NCI-H1694 (cell line): ENCODE results near the gene GALNT5.

Experiments
- DNase-seq: peaks from one replicate; lab custom pipeline; 2025; lab: John Stamatoyannopoulos, UW

The GALNT5 gene

DNA sequence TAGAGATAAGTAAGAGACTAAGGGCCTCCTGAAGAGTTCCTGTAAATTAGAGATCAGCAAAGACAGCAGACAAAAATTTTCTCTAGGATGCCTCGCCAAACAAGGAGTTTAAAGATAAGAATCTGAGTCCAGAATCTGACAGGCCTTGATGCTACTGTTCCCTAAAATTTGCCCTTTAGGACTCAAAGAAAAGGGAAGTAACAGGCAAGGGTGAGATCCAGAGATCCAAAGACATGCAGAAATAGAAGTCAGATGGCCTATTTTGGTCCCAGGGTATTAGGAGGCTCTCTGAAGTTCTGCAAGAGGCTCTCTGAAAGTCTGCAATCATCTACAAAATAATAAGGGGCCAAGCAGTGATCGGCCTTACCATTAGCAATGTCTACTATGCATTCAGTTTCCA is 33.0 kb downstream of the GALNT5 start:
- no peak for DNase-seq

GRCh38 chr2:157291018-157291417 is 33.5 kb downstream of the GALNT5 start:
- DNase-seq = no peak

DNA sequence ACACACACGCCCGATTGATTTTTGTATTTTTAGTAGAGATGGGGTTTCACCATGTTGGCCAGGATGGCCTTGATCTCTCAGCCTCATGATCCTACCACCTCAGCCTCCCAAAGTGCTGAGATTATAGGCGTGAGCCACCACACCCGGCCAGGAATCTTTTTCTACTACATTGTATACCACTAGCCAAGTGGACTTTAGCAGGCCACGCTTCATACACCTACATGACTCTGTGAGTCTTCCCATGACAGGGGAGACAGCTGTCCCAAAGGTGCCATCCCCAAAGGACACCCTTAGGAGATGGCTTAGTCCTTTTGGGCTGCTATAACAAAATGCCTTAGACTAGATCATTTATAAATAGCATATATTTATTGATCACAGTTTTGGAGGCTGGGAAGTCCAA is 35.3 kb downstream of the GALNT5 start:
- no peak for DNase-seq

- DNase-seq = no peak
Observed at GRCh38 chr2:157296490-157296889, 39.0 kb downstream of the GALNT5 start.

DNA sequence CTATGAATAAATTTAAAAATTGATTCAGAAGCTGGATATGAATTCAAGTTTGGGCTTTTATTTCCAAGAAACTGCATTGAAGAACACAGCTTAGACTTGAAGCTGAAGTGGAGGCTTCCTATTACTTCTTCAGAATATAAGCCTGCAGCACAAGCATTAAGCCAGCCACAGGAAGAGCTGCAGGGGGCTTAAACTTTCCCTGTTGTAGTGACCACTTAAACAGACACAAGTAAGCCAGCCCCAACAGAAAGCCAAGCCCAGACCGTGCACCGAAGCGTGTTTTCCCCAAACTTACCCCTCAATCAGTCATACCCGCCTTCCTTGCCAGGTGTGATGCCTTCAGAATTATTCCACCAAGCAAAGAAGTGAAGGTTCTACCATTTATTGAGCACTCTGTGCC is 39.5 kb downstream of the GALNT5 start:
- no peak for DNase-seq

DNA sequence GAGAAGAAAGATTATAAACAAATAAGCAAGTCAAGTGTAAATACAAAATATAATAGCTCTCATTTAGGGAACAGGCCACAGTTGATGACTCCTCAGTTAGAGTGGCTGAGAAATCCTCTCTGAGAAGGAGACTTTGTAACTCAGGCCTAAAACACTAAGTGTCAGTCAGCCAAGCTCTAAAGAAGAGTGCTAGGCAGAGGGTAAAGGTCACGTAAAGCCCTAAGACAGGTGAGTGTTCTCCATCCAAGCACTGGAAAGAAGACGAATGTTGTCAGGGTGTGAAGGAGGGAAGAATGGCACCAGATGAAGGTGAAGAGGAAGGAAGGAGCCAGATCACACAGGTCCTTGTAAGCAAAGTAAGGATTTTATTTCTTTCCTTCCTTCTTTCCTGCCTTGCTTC is 43.8 kb downstream of the GALNT5 start:
- no peak for DNase-seq

DNA sequence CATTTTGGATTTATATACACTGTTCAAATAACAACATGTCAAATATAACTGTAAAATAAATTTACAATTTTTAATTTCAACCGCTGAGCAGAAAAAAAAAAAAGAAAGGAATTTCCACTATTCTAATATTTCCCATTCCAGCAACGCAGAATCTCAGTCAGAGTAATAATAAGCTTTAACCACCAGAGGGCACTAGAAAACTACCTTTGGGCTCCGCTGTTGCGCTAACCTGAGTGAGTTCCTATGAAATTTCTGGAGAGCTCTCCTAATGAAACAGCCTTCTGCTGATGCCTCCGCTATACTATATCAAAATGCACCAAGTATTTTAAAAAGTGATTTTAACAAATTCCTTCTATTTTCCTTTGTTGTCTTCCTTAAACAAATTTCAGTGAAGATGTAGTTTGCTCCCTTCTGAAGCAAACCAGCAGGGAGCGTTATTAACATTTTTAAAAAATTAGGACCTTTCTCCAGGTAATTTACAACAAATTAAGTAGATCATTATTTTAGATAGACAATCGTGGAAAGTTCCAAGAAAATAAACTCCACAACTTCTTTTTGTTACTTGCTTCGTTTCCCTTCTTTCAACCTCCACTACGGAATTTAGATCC is 45.1 kb downstream of the GALNT5 start:
- peak; percentile 92 for DNase-seq

- DNase-seq = no peak
Observed at GRCh38 chr2:157303612-157304011, 46.1 kb downstream of the GALNT5 start.

DNA sequence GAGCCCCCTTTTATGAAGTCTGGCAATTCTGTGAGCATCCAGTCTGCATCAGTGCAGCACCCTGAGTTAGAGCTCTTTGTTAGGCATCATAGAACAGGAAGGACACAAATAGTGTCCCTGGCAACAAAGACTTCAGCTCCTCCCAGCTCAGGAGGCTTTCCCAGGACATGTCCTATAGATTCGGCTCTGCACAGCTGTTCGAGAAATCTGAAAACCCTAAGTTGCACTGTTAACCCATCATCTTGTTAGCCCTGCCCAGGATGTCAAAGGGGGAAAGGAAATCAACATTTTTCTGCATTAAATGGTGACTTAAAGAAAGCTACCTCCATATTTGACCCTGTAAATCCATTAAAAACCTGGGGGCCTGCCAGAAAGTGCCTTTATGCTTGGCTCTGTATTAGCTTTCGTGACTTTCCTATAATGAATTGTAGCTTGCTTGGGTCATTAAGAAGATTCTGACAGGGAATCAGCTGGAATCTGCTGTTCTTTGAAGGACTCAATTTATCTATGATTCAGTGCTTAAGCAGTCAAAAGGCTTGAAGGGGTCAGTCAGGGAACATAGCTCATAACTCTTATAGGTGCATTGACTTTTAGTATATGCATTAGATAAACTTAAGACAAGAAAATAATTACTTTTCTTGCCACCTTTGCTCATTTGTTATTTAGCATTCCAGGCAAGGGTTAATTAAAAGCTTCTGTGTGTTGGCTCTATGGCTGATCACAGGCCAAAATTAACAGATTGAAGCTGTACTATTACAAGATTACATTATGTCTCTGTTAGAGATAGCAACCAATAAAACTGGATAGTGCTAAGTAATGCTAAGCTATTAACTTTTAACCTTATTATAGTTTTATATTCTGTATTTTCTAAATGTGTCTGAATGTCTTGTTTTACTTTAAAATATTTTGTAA is 47.6 kb downstream of the GALNT5 start:
- DNase-seq = peak; percentile 71

- no peak for DNase-seq
Observed at GRCh38 chr2:157305723-157306110, 48.2 kb downstream of the GALNT5 start.

DNA sequence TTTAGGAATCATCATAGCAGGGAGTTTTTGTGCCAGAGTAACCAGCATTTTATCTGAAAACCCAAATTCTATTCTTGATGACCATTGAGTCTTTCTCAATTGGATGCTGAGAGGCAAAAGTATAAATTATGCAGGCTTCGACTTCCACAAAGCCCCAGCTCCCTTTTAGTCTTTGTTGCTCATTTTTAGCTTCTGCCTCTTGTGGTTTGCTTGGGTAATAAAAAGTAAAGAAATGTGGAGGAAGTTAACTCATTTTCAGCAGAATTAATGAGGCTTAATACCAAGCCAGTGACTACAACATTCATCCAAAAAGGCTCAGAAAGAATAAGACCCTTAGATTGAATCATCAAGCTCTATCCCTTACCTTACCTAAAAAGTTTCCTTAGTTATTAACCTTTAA is 49.5 kb downstream of the GALNT5 start:
- no peak for DNase-seq

- no peak for DNase-seq
Observed at GRCh38 chr2:157309878-157310277, 52.4 kb downstream of the GALNT5 start.

GRCh38 chr2:157311706-157312105 is 54.2 kb downstream of the GALNT5 start:
- no peak for DNase-seq

GRCh38 chr2:157312866-157313486 is 55.5 kb downstream of the GALNT5 start:
- DNase-seq = peak; percentile 62

GRCh38 chr2:157315901-157316300 is 58.4 kb downstream of the GALNT5 start:
- no peak for DNase-seq

DNA sequence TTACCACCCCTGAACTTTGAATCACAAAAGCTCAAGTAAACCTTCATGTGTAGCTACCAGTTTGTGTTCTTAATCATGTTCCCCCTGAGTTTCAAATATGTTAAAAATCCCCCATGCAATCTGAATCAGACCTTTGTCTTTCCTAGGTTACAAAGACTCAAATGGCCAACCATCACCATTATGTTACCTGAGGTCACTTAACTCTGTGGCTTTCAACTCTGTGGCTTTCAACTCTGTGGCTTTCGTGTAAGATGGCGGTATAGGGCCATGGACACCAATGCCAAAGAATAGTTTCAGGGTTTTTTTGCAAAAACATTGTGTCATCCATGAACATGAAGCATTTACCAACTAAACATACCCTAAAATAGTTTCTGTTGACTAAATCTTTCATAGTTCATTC is 61.4 kb downstream of the GALNT5 start:
- no peak for DNase-seq

DNA sequence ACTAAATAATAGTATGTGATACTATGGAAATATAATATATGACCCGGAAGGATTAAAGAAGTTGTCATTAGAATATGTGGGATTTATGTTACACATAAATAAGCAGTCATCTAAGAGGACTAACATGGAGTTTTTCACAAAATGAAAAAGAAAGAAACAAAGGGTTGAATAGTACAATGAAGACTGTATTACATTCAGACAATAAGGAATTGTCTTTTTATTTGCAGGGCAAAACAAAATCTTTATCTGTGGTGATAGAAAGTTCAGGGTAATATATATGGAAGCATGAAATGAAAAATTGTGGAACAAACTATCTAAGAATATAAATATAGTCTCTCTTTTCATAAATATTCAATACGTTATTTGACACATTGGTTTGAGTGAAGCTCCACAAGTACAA is 62.3 kb downstream of the GALNT5 start:
- no peak for DNase-seq

DNA sequence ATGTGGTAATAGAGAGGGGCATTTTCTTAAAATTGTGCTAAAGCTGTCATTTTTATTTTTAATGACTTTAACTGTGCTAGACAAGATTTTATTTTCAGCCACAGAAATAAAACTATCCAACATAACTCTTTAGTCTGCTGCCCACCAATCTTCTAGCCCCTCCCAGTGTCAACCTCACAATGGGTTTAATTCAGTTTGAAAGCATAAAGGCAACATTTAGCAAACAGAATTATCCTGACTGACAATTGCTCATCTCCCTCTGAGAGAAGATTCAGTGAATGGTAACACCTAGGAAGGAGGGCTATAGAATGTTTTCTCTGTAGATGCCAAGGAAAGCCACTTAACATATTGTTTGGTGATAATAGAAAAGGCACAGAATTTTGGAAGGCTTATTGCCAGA is 62.9 kb downstream of the GALNT5 start:
- no peak for DNase-seq

DNA sequence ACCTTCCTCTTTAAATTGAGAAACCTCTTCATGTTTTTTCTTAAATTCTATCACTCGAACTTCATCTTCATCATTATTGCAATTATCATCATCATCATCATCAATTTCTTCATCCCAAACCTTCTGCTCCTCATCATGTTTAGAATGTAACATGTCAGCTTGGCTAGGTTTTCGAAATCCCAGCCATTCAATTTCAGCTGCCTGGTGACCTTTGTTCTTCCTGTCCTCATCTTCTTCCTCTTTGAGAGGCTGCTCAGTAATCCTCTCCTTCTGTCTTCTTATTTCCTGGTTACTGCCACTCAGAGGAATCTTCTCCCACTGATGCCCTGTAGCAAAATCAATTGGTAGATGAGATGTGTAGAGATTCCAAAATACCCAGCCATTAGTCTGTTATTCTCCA is 64.0 kb downstream of the GALNT5 start:
- DNase-seq = no peak

DNA sequence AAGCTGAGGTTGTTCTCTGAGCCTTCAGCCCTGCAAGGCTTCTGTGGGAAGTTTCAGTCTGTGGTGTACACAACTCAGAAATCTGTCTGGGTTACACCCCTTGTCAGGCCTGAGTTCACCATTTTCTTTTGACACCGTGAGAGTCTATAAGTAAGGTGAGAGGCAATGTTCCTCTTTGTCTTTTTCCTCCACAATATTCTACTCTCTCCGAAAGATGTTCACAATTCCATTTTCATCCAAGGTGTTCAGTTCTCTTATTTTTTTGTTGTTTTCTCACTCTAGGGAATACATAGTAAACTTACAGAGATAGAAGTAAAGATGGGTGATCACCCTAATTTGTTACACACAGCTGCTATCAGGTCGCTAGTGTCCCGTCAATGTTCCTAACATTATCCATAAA is 64.9 kb downstream of the GALNT5 start:
- DNase-seq = no peak

GRCh38 chr2:157324331-157324843 is 66.9 kb downstream of the GALNT5 start:
- DNase-seq = no peak

- DNase-seq = no peak
Observed at GRCh38 chr2:157325786-157326185, 68.3 kb downstream of the GALNT5 start, which contains the start of gene ERMN. TSS of gene ERMN (minus strand) at chr2:157325824. CDS start at chr2:157325642, 182 bp downstream.

DNA sequence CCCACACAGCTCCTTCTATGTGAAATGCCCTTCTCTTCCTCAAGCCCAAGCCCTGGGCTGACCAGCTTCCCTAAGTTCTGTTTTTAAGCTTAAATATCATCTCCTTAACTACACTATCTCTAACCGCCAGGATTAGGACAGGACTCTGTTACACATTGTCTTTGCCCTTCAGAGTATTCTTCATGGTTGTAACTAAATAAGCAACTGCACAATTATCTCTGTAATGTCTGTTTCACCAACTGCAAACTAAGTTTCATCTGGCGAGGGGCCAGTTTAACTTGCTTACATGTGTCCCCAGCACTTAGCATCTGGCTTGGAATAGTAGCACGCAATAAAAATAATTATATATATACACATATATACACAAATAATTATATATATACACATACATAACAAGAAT is 69.2 kb downstream of the GALNT5 start:
- DNase-seq = peak; percentile 63
